Measurements from ENCODE around the gene SPEN.

Gene SPEN

DNA sequence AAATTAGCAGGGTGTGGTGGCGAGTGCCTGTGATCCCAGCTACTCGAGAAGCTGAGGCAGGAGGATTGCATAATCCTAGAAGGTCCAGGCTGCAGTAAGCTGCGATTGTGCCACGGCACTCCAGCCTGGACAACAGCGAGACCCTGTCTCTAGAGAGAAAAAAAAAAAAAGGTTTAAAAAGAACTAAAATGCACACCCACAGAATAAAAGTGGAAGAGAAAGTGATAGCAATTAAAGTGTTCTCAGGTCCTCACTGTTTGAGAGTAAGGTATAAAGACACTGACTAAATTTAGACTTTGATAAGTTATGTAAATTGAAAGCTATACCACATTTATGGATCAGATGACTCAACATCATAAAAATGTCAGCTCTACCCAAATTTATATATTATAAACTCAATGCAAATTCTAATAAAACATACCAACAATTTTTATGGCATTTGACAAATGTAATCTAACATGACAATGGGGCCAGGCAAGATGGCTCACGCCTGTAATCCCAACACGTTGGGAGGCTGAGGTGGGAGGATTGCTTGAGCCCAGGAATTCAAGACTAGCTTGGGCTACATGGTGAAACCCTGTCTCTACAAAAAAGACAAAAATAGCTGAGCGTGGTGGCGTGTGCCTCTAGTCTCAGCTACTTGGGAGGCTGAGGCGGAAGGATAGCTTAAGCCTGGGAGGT is 116.6 kb downstream of the SPEN start:
- Histone ChIP-seq H3K4me1 (ENCODE audit: control insufficient read depth, insufficient read depth, low read length) (peaks cover 10% of the 10 kb centered on the region), H3K36me3 (ENCODE audit: control insufficient read depth in 2 of 2, insufficient read depth in 1 of 2, low read length in 2 of 2) (peaks cover 3 to 32% of the 10 kb centered on the region in 2 experiments; a peak in 2 of 3 replicates), H3K4me3 (ENCODE audit: low read depth, low read length) (no peak overlapping the region), H3K27ac (ENCODE audit: extremely low read depth, low read depth, low read length) (no peak overlapping the region), H3K9me3 (ENCODE audit: control insufficient read depth, insufficient read depth, low read depth, low read length) (no peaks in the 10 kb centered on the region)
- CTCF ChIA-PET, result interaction anchor here (0.6 to 1.2 kb wide), 5 partner anchors 11 to 161 kb away, joined by 3 to 5 read pairs (median 4); no protein-coding TSS in a partner anchor
- POLR2A ChIA-PET, result no interaction called here
- no peak for TF ChIP-seq ZNF140 (tag by site-specific recombination; IDR thresholded peaks at IDR 0.05)
- 0 out of 2 replicates have a peak, but pooled peaks have one; percentile 17 for TF ChIP-seq KLF8 (tag by site-specific recombination; IDR thresholded peaks at IDR 0.05)
- 0 out of 2 replicates have a peak, but pooled peaks have one; percentile 43 for TF ChIP-seq ZBTB8A (tag by site-specific recombination; IDR thresholded peaks at IDR 0.05)
- no peak for TF ChIP-seq MYNN (tag by site-specific recombination; IDR thresholded peaks at IDR 0.05; ENCODE audit: borderline replicate concordance)
- no peak for TF ChIP-seq BCL11A (tag by site-specific recombination; IDR thresholded peaks at IDR 0.05; ENCODE audit: low read depth)
- TF ChIP-seq ZNF404 (tag by site-specific recombination; IDR thresholded peaks at IDR 0.05), result no peak
- TF ChIP-seq ZNF341 (tag by site-specific recombination; IDR thresholded peaks at IDR 0.05; ENCODE audit: low read depth), result peak; percentile 77
- TF ChIP-seq GLIS2 (tag by site-specific recombination; IDR thresholded peaks at IDR 0.05), result no peak
- TF ChIP-seq, protein P1, sequence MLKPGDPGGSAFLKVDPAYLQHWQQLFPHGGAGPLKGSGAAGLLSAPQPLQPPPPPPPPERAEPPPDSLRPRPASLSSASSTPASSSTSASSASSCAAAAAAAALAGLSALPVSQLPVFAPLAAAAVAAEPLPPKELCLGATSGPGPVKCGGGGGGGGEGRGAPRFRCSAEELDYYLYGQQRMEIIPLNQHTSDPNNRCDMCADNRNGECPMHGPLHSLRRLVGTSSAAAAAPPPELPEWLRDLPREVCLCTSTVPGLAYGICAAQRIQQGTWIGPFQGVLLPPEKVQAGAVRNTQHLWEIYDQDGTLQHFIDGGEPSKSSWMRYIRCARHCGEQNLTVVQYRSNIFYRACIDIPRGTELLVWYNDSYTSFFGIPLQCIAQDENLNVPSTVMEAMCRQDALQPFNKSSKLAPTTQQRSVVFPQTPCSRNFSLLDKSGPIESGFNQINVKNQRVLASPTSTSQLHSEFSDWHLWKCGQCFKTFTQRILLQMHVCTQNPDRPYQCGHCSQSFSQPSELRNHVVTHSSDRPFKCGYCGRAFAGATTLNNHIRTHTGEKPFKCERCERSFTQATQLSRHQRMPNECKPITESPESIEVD (tag by site-specific recombination; IDR thresholded peaks at IDR 0.05), result peak; percentile 81
- TF ChIP-seq ZBTB20 (tag by site-specific recombination; IDR thresholded peaks at IDR 0.05), result no peak
- TF ChIP-seq ZNF473 (tag by site-specific recombination; IDR thresholded peaks at IDR 0.05), result no peak
- TF ChIP-seq ZNF514 (tag by site-specific recombination; IDR thresholded peaks at IDR 0.05), result no peak
- no peak for TF ChIP-seq ZNF626 (tag by site-specific recombination; IDR thresholded peaks at IDR 0.05)
- TF ChIP-seq IKZF3 (tag by site-specific recombination; IDR thresholded peaks at IDR 0.05), result no peak
- peak; percentile 75 for TF ChIP-seq ZNF394 (tag by site-specific recombination; IDR thresholded peaks at IDR 0.05; ENCODE audit: borderline replicate concordance)
- TF ChIP-seq, protein P2, sequence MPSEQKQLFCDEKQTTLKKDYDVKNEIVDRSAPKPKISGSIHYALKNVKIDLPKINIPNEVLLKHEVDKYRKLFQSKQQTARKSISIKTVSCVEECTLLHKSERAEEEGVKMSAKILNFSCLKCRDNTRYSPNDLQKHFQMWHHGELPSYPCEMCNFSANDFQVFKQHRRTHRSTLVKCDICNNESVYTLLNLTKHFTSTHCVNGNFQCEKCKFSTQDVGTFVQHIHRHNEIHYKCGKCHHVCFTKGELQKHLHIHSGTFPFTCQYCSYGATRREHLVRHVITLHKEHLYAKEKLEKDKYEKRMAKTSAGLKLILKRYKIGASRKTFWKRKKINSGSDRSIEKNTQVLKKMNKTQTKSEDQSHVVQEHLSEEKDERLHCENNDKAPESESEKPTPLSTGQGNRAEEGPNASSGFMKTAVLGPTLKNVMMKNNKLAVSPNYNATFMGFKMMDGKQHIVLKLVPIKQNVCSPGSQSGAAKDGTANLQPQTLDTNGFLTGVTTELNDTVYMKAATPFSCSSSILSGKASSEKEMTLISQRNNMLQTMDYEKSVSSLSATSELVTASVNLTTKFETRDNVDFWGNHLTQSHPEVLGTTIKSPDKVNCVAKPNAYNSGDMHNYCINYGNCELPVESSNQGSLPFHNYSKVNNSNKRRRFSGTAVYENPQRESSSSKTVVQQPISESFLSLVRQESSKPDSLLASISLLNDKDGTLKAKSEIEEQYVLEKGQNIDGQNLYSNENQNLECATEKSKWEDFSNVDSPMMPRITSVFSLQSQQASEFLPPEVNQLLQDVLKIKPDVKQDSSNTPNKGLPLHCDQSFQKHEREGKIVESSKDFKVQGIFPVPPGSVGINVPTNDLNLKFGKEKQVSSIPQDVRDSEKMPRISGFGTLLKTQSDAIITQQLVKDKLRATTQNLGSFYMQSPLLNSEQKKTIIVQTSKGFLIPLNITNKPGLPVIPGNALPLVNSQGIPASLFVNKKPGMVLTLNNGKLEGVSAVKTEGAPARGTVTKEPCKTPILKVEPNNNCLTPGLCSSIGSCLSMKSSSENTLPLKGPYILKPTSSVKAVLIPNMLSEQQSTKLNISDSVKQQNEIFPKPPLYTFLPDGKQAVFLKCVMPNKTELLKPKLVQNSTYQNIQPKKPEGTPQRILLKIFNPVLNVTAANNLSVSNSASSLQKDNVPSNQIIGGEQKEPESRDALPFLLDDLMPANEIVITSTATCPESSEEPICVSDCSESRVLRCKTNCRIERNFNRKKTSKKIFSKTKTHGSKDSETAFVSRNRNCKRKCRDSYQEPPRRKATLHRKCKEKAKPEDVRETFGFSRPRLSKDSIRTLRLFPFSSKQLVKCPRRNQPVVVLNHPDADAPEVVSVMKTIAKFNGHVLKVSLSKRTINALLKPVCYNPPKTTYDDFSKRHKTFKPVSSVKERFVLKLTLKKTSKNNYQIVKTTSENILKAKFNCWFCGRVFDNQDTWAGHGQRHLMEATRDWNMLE (tag by site-specific recombination; conservative IDR thresholded peaks at IDR 0.05; ENCODE audit: low read depth), result no peak
- TF ChIP-seq, protein P3, sequence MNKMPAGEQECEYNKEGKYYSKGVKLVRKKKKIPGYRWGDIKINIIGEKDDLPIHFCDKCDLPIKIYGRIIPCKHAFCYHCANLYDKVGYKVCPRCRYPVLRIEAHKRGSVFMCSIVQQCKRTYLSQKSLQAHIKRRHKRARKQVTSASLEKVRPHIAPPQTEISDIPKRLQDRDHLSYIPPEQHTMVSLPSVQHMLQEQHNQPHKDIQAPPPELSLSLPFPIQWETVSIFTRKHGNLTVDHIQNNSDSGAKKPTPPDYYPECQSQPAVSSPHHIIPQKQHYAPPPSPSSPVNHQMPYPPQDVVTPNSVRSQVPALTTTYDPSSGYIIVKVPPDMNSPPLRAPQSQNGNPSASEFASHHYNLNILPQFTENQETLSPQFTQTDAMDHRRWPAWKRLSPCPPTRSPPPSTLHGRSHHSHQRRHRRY (tag by site-specific recombination; IDR thresholded peaks at IDR 0.05), result no peak
- no peak for TF ChIP-seq ZNF23 (tag by site-specific recombination; IDR thresholded peaks at IDR 0.05; ENCODE audit: borderline replicate concordance)
- TF ChIP-seq ZEB2 (tag by site-specific recombination; IDR thresholded peaks at IDR 0.05), result peak; percentile 59
- TF ChIP-seq ZFP37 (tag by site-specific recombination; IDR thresholded peaks at IDR 0.05), result no peak
- no peak for TF ChIP-seq ZNF830 (tag by site-specific recombination; IDR thresholded peaks at IDR 0.05; ENCODE audit: low read depth)
- TF ChIP-seq, protein P4, sequence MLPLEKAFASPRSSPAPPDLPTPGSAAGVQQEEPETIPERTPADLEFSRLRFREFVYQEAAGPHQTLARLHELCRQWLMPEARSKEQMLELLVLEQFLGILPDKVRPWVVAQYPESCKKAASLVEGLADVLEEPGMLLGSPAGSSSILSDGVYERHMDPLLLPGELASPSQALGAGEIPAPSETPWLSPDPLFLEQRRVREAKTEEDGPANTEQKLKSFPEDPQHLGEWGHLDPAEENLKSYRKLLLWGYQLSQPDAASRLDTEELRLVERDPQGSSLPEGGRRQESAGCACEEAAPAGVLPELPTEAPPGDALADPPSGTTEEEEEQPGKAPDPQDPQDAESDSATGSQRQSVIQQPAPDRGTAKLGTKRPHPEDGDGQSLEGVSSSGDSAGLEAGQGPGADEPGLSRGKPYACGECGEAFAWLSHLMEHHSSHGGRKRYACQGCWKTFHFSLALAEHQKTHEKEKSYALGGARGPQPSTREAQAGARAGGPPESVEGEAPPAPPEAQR (tag by site-specific recombination; IDR thresholded peaks at IDR 0.05), result no peak
- peak; percentile 44; the same call in 1 of the 2 replicates for TF ChIP-seq ZNF600 (tag by site-specific recombination; IDR thresholded peaks at IDR 0.05)
- no peak for TF ChIP-seq ZIC2 (tag by site-specific recombination; IDR thresholded peaks at IDR 0.05)
- TF ChIP-seq ZNF791 (tag by site-specific recombination; IDR thresholded peaks at IDR 0.05), result no peak
